SK-N-SH treated with all-trans-retinoic acid at 6 μM for 48 hours (cell line): ENCODE data around the gene DLG1.

Experiments used
- ATAC-seq: fragments of 200-7000 bp; cut with Tn5 transposase; 3 replicates; pipeline ENCODE4 v1.9.1; 2020; ENCODE audit warnings: mild to moderate bottlenecking, moderate library complexity
- ARNTL ChIP-seq: fragments of 450-650 bp; formaldehyde crosslinking; IDR thresholded peaks from 2 replicates; pipeline ENCODE4 v1.5.0; 2020; ENCODE audit warnings: low read depth, mild to moderate bottlenecking, moderate library complexity, borderline replicate concordance
- BACH2 ChIP-seq: fragments of 250-450 bp; sonication (Bioruptor Pico); IDR thresholded peaks from 2 replicates; pipeline ENCODE4 v1.9.0; 2021; ENCODE audit warnings: mild to moderate bottlenecking, borderline replicate concordance
- CREB5 ChIP-seq: fragments of 250-450 bp; sonication (Bioruptor Pico); IDR thresholded peaks from 2 replicates; pipeline ENCODE4 v1.5.1; 2020; ENCODE audit warnings: low read depth, mild to moderate bottlenecking, moderate library complexity
- CSDC2 ChIP-seq: fragments of 250-450 bp; sonication (Bioruptor Pico); IDR thresholded peaks from 2 replicates; pipeline ENCODE4 v1.5.0; 2020; ENCODE audit warnings: mild to moderate bottlenecking, moderate library complexity
- CSRNP3 ChIP-seq: fragments of 250-450 bp; sonication (Bioruptor Pico); IDR thresholded peaks from 2 replicates; pipeline ENCODE4 v1.5.1; 2021; ENCODE audit warnings: mild to moderate bottlenecking, moderate library complexity
- ESRRG ChIP-seq: fragments of 250-450 bp; sonication (Bioruptor Pico); IDR thresholded peaks from 2 replicates; pipeline ENCODE4 v1.6.1; 2021; ENCODE audit warnings: mild to moderate bottlenecking
- GLIS3 ChIP-seq: fragments of 250-450 bp; sonication (Bioruptor Pico); IDR thresholded peaks from 2 replicates; pipeline ENCODE4 v1.5.0; 2020; ENCODE audit warnings: mild to moderate bottlenecking, moderate library complexity
- ISL1 ChIP-seq: fragments of 250-450 bp; sonication (Bioruptor Pico); IDR thresholded peaks from 2 replicates; pipeline ENCODE4 v2.1.2; 2022; ENCODE audit warnings: mild to moderate bottlenecking, moderate library complexity
- OSR1 ChIP-seq: fragments of 250-450 bp; sonication (Bioruptor Pico); IDR thresholded peaks from 2 replicates; pipeline ENCODE4 v1.8.0; 2022; ENCODE audit warnings: moderate library complexity, mild to moderate bottlenecking, inconsistent platforms
- PATZ1 ChIP-seq: fragments of 250-450 bp; sonication (Bioruptor Pico); IDR thresholded peaks from 2 replicates; pipeline ENCODE4 v1.8.0; 2020; ENCODE audit warnings: mild to moderate bottlenecking, moderate library complexity, borderline replicate concordance
- POU6F1 ChIP-seq: fragments of 250-450 bp; sonication (Bioruptor Pico); IDR thresholded peaks from 2 replicates; pipeline ENCODE4 v1.8.0; 2021; ENCODE audit warnings: low read depth, mild to moderate bottlenecking, moderate library complexity, borderline replicate concordance
- PPARA ChIP-seq: fragments of 250-450 bp; sonication (Bioruptor Pico); IDR thresholded peaks from 2 replicates; pipeline ENCODE4 v1.5.0; 2020; ENCODE audit warnings: mild to moderate bottlenecking, borderline replicate concordance
- RARB ChIP-seq: fragments of 250-450 bp; sonication (Bioruptor Pico); IDR thresholded peaks from 2 replicates; pipeline ENCODE4 v1.8.0; 2021; ENCODE audit warnings: mild to moderate bottlenecking, moderate library complexity
- TCF4 ChIP-seq: fragments of 250-450 bp; sonication (Bioruptor Pico); IDR thresholded peaks from 2 replicates; pipeline ENCODE4 v1.8.0; 2021; ENCODE audit warnings: mild to moderate bottlenecking, moderate library complexity, borderline replicate concordance
- TOX ChIP-seq: fragments of 250-450 bp; sonication (Bioruptor Pico); IDR thresholded peaks from 2 replicates; pipeline ENCODE4 v1.8.0; 2021; ENCODE audit warnings: mild to moderate bottlenecking, moderate library complexity, borderline replicate concordance
- TSHZ2 ChIP-seq: fragments of 250-450 bp; sonication (Bioruptor Pico); IDR thresholded peaks from 2 replicates; pipeline ENCODE4 v1.5.0; 2020; ENCODE audit warnings: mild to moderate bottlenecking, moderate library complexity
- ZC3H10 ChIP-seq: fragments of 250-450 bp; sonication (Bioruptor Pico); IDR thresholded peaks from 2 replicates; pipeline ENCODE4 v1.5.1; 2021; ENCODE audit warnings: mild to moderate bottlenecking, moderate library complexity
- ZFP3 ChIP-seq: fragments of 250-450 bp; sonication (Bioruptor Pico); IDR thresholded peaks from 2 replicates; pipeline ENCODE4 v1.5.0; 2020; ENCODE audit warnings: mild to moderate bottlenecking, moderate library complexity
- ZFP30 ChIP-seq: fragments of 450-650 bp; formaldehyde crosslinking; IDR thresholded peaks from 2 replicates; pipeline ENCODE4 v1.5.0; 2022; ENCODE audit warnings: mild to moderate bottlenecking, moderate library complexity
- ZNF565 ChIP-seq: fragments of 450-650 bp; formaldehyde crosslinking; conservative IDR thresholded peaks from 2 replicates; pipeline ENCODE4 v1.5.0; 2020; ENCODE audit warnings: low read depth, mild to moderate bottlenecking, moderate library complexity
- ZNF70 ChIP-seq: fragments of 450-650 bp; formaldehyde crosslinking; IDR thresholded peaks from 2 replicates; pipeline ENCODE4 v1.5.0; 2020; ENCODE audit warnings: mild to moderate bottlenecking, moderate library complexity
- ZNF8 ChIP-seq: fragments of 450-650 bp; formaldehyde crosslinking; IDR thresholded peaks from 2 replicates; pipeline ENCODE4 v1.5.0; 2020; ENCODE audit warnings: mild to moderate bottlenecking, moderate library complexity

DLG1 gene

GRCh38 chr3:197229178-197229577, 69.2 kb downstream of the DLG1 start:
- ATAC-seq, result no peak
- no peak for TF ChIP-seq OSR1
- no peak for TF ChIP-seq TOX
- TF ChIP-seq POU6F1 (CRISPR knock-in tag), result no peak
- no peak for TF ChIP-seq CSDC2
- no peak for TF ChIP-seq ISL1 (CRISPR knock-in tag)
- no peak for TF ChIP-seq ZFP30 (CRISPR knock-in tag)
- TF ChIP-seq ZNF8 (CRISPR knock-in tag), result no peak
- no peak for TF ChIP-seq PATZ1 (CRISPR knock-in tag)
- TF ChIP-seq ARNTL (CRISPR knock-in tag), result no peak
- TF ChIP-seq BACH2 (CRISPR knock-in tag), result no peak
- no peak for TF ChIP-seq GLIS3
- TF ChIP-seq CREB5, result no peak
- no peak for TF ChIP-seq RARB (CRISPR knock-in tag)
- no peak for TF ChIP-seq ESRRG (CRISPR knock-in tag)
- TF ChIP-seq CSRNP3, result no peak
- no peak for TF ChIP-seq TCF4 (CRISPR knock-in tag)
- TF ChIP-seq PPARA (CRISPR knock-in tag), result no peak
- no peak for TF ChIP-seq ZNF565 (CRISPR knock-in tag)

- no peak for ATAC-seq
- TF ChIP-seq BACH2 (CRISPR knock-in tag), result no peak
- TF ChIP-seq POU6F1 (CRISPR knock-in tag), result no peak
- TF ChIP-seq ZNF8 (CRISPR knock-in tag), result no peak
- no peak for TF ChIP-seq ZC3H10 (CRISPR knock-in tag)
- TF ChIP-seq CSRNP3, result no peak
- TF ChIP-seq TSHZ2, result no peak
- no peak for TF ChIP-seq ZNF565 (CRISPR knock-in tag)
- TF ChIP-seq CSDC2, result no peak
- no peak for TF ChIP-seq ARNTL (CRISPR knock-in tag)
- TF ChIP-seq CREB5, result no peak
- TF ChIP-seq ZFP3 (CRISPR knock-in tag), result no peak
- TF ChIP-seq TCF4 (CRISPR knock-in tag), result no peak
- no peak for TF ChIP-seq ESRRG (CRISPR knock-in tag)
- TF ChIP-seq ZNF70 (CRISPR knock-in tag), result no peak
- TF ChIP-seq PATZ1 (CRISPR knock-in tag), result no peak
- no peak for TF ChIP-seq OSR1
These were observed 70.4 kb downstream of the DLG1 start for GRCh38 chr3:197227780-197228574.
